GM12892 (cell line): ENCODE measurements around the gene PCDHA2.

Experiments used
- POLR2A ChIP-seq: IDR thresholded peaks from 2 replicates; pipeline ENCODE4 v1.6.1; 2011; ENCODE audit warnings: low read depth, low read length, control low read depth
- POLR2AphosphoS5 ChIP-seq: IDR thresholded peaks from 2 replicates; pipeline ENCODE4 v1.6.1; 2011; ENCODE audit warnings: low read depth, low read length, control low read depth
- TAF1 ChIP-seq: IDR thresholded peaks from 2 replicates; pipeline ENCODE4 v1.6.1; 2011; ENCODE audit warnings: low read depth, mild to moderate bottlenecking, control low read depth, low read length, borderline replicate concordance

GRCh38 chr5:140821375-140822280, 27.0 kb downstream of the PCDHA2 start, which contains the start of gene PCDHA5:
- TF ChIP-seq POLR2A (no peak), POLR2AphosphoS5 (no peak), TAF1 (no peak)
